GM12875 (cell line): ENCODE results near the gene MMP24.
"Not testable (repeated sequence)": the region's sequence is repeated elsewhere in the genome, so short reads cannot be mapped to it uniquely, and the experiment has no call there.

Experiments used
- H3K4me3 ChIP-seq: one replicate; pipeline ENCODE4 v1.5.1; 2011; ENCODE audit warnings: low read depth, low read length, control low read depth
- CTCF ChIP-seq: IDR thresholded peaks from 2 replicates; pipeline ENCODE4 v1.5.1; 2011; ENCODE audit warnings: low read depth, mild to moderate bottlenecking, control low read depth, inconsistent platforms, low read length, moderate library complexity, borderline replicate concordance; ENCODE audit not compliant: insufficient read depth

MMP24 gene

GRCh38 chr20:35311409-35311808 is 84.9 kb downstream of the MMP24 start:
- no peak overlapping the region for H3K4me3 ChIP-seq
- TF ChIP-seq CTCF, result no peak

- H3K4me3 ChIP-seq, result no peak overlapping the region
- no peak for TF ChIP-seq CTCF
These were observed 85.3 kb downstream of the MMP24 start for GRCh38 chr20:35311822-35312221.

- no peak overlapping the region for H3K4me3 ChIP-seq
- no peak for TF ChIP-seq CTCF
These were observed 85.8 kb downstream of the MMP24 start for GRCh38 chr20:35312318-35312717.

GRCh38 chr20:35314816-35315631 is 88.5 kb downstream of the MMP24 start:
- no peak for TF ChIP-seq CTCF

GRCh38 chr20:35315632-35316020 is 89.1 kb downstream of the MMP24 start:
- not testable (repeated sequence) for H3K4me3 ChIP-seq

More at GRCh38 chr20:35314816-35315631, 88.5 kb downstream of the MMP24 start:
- H3K4me3 ChIP-seq, result no peak overlapping the region

GRCh38 chr20:35316086-35316485 is 89.6 kb downstream of the MMP24 start:
- TF ChIP-seq CTCF, result no peak

GRCh38 chr20:35317416-35318210 is 91.1 kb downstream of the MMP24 start:
- TF ChIP-seq CTCF, result no peak
- H3K4me3 ChIP-seq, result no peak overlapping the region

More at GRCh38 chr20:35316086-35316485, 89.6 kb downstream of the MMP24 start:
- no peak overlapping the region for H3K4me3 ChIP-seq
